ENCODE measurements around the gene SLC2A11. TPM values are rescaled to one million over a fixed set of nuclear protein-coding genes. Genes with fewer than 3 reads are reported as not detected.

SLC2A11 gene
- total RNA-seq, 2 donors from 2014 or later: 23.6 to 32.3 TPM

- DNase-seq: peak in 1 of 4 donors; percentile 31
- TF ChIP-seq, protein P1, sequence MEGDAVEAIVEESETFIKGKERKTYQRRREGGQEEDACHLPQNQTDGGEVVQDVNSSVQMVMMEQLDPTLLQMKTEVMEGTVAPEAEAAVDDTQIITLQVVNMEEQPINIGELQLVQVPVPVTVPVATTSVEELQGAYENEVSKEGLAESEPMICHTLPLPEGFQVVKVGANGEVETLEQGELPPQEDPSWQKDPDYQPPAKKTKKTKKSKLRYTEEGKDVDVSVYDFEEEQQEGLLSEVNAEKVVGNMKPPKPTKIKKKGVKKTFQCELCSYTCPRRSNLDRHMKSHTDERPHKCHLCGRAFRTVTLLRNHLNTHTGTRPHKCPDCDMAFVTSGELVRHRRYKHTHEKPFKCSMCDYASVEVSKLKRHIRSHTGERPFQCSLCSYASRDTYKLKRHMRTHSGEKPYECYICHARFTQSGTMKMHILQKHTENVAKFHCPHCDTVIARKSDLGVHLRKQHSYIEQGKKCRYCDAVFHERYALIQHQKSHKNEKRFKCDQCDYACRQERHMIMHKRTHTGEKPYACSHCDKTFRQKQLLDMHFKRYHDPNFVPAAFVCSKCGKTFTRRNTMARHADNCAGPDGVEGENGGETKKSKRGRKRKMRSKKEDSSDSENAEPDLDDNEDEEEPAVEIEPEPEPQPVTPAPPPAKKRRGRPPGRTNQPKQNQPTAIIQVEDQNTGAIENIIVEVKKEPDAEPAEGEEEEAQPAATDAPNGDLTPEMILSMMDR (IDR thresholded peaks at IDR 0.05): no peak
- no peak for TF ChIP-seq POLR2A (IDR thresholded peaks at IDR 0.05)
- Histone ChIP-seq H3K4me3 (no peak overlapping the region), H3K36me3 (replicated peaks in 1 of 2; ENCODE audit: insufficient read depth in 1 of 2, low read depth in 2 of 2) (peaks cover 4 to 32% of the 10 kb centered on the region in 2 donors), H3K27ac (no peak overlapping the region), H3K4me1 (peaks cover 3% of the 10 kb centered on the region), H3K27me3 (no peaks in the 10 kb centered on the region), H3K9me3 (no peaks in the 10 kb centered on the region)
- no peak for ATAC-seq
- 87 to 92% methylated on average over 10 of the region's 10 CpGs for WGBS, 2 donors
- intact Hi-C loops (cut with DNase I): no loop called here
These were observed 28.6 kb upstream of the SLC2A11 start for GRCh38 chr22:23828800-23829680.

DNA sequence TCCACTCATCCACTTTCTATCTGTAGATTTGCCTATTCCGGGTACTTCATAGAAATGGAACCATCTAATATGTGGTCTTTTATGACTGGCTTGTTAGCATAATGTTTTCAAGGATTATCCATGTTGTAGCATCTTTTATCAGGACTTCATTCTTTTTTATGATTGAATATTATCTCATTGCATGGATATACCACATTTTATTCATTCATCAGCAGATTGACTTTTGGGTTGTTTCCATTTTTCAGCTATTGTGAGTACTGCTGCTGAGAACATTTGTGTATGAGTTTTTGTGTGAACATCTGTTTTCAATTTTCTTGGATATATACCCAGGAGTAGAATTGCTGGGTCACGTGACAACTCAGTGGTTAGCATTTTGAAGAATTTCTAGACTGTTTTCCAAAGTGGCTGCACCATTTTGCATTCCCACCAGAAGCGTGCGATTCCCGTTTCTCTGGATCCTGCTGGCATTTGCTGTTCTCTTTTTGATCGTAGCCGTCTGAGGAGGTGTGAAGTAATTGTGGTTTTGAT lies 27.8 kb upstream of the SLC2A11 start:
- ATAC-seq (no peak), DNase-seq (no peak)
- H3K4me1 ChIP-seq: peaks cover 10% of the 10 kb centered on the region
- H3K27me3 ChIP-seq: no peaks in the 10 kb centered on the region
- H3K36me3 ChIP-seq (replicated peaks in 1 of 2; ENCODE audit: insufficient read depth in 1 of 2, low read depth in 2 of 2): peaks cover 4 to 26% of the 10 kb centered on the region in 2 donors
- intact Hi-C loops (cut with DNase I): no loop called here
- 79 to 83% methylated on average over 7 of the region's 7 CpGs for WGBS, 2 donors
- H3K4me3 ChIP-seq: no peak overlapping the region
- H3K27ac ChIP-seq: no peak overlapping the region
- TF ChIP-seq, protein P1 (IDR thresholded peaks at IDR 0.05): no peak
- no peak for TF ChIP-seq POLR2A (IDR thresholded peaks at IDR 0.05)
- no peaks in the 10 kb centered on the region for H3K9me3 ChIP-seq

GRCh38 chr22:23831261-23831660 lies 26.4 kb upstream of the SLC2A11 start:
- intact Hi-C loops (cut with DNase I): no loop called here

GRCh38 chr22:23831781-23832180 lies 25.9 kb upstream of the SLC2A11 start:
- no peak overlapping the region for H3K27ac ChIP-seq
- H3K4me3 ChIP-seq: no peak overlapping the region
- 81 to 100% methylated on average over 1 to 6 of the region's 10 CpGs for WGBS, 2 donors
- peaks cover 29% of the 10 kb centered on the region for H3K4me1 ChIP-seq
- intact Hi-C loops (cut with DNase I): no loop called here
- H3K27me3 ChIP-seq: no peaks in the 10 kb centered on the region
- H3K9me3 ChIP-seq: no peaks in the 10 kb centered on the region
- no peak for DNase-seq
- H3K36me3 ChIP-seq (replicated peaks in 1 of 2; ENCODE audit: insufficient read depth in 1 of 2, low read depth in 2 of 2): peaks cover 1 to 17% of the 10 kb centered on the region in 2 donors
- TF ChIP-seq POLR2A (IDR thresholded peaks at IDR 0.05): no peak
- TF ChIP-seq, protein P1 (IDR thresholded peaks at IDR 0.05): no peak
- ATAC-seq: no peak

More at GRCh38 chr22:23831261-23831660, 26.4 kb upstream of the SLC2A11 start:
- DNase-seq (no peak), ATAC-seq (no peak)
- Histone ChIP-seq H3K4me3 (no peak overlapping the region), H3K36me3 (replicated peaks in 1 of 2; ENCODE audit: insufficient read depth in 1 of 2, low read depth in 2 of 2) (peaks cover 4 to 17% of the 10 kb centered on the region in 2 donors), H3K4me1 (peaks cover 24% of the 10 kb centered on the region), H3K9me3 (no peaks in the 10 kb centered on the region), H3K27ac (no peak overlapping the region), H3K27me3 (no peaks in the 10 kb centered on the region)
- TF ChIP-seq, protein P1 (IDR thresholded peaks at IDR 0.05): no peak
- TF ChIP-seq POLR2A (IDR thresholded peaks at IDR 0.05): no peak
- WGBS, 2 donors: 86 to 96% methylated on average over 8 of the region's 8 CpGs

Data from body of pancreas (tissue), 4 donors.